ENCODE measurements around the gene CCDC106.

Gene CCDC106

DNA sequence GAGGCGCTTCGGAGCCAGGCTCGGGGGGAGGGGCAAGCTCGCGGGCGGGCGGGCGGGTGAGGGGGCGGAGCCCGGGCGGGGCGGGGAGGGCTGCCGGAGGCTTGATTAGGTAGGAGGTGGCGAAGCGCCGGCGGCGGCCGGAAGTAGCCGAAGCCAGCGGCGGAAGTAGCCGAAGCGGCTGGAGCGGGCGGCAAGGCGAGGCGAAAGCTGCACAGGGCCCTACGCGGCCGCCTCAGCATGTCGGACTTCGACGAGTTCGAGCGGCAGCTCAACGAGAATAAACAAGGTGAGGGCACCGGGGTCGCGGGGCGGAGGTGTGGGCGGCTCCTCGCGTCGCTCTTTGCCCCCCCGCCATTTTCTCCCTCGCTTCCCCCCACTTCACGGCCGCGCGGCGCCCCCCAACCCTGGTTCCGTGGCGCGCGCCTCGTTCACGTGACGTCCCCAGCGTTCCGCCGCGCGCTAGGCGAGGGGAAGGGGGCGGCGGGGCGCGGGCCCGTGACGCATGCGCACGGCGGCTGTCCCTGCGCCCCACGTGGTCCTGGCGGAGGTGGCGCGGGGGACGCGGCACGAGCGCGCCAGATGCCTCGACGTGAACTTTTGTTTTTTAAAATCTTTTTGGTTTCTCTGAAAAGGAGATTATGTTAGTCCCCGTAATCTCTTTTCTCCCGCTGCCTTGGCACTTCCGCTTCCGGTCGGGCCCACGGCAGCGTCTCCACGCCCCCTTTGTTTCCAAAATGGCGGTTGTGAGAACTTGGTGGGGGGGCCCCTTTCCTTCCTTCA lies 7.0 kb downstream of the CCDC106 start, which contains the start of gene U2AF2:
U2AF2 (plus strand) TSS at position 168 of the 780 bp plus-strand sequence; CDS start at position 238, 70 bp downstream.
- peak within 1 kb of the TSS; percentile 100 for H3K27ac ChIP-seq
- no peaks in the 10 kb centered on the region for H3K9me3 ChIP-seq (ENCODE audit: low read depth, low read length)
- peak within 1 kb of the TSS; percentile 100 for H3K4me3 ChIP-seq
- H3K36me3 ChIP-seq (ENCODE audit: insufficient read depth, low read length): peaks cover 48% of the 10 kb centered on the region
- H3K9ac ChIP-seq (ENCODE audit: insufficient read length): peak within 1 kb of the TSS; percentile 100
- TF ChIP-seq POLR2AphosphoS5 (IDR thresholded peaks at IDR 0.05; ENCODE audit: borderline replicate concordance, low read depth, low read length) (peak; percentile 73), FOXP2 (optimal IDR thresholded peaks at IDR 0.05; ENCODE audit: control extremely low read depth, extremely low read length, insufficient read depth) (no peak)
- DNase-seq (ENCODE audit: low read depth, low spot score): no peak

DNA sequence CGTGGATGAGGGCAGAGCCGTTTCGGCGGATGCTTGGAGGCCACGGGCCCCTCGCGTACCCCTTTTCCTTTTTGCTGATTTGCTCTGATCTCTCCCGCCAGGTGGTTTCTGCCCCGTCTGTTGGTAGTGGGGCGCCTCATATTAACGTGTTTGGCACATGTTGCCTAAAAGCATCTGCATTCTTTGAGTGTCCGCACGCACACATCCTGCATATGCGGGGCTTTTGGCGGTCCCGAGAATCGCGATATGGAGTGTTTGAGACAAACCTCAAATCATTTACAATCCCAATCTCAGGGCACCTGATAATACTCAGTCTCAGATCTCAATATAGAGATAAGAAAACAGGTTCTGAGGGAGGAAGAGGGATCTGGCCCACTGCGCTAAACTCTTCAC lies 7.6 kb downstream of the CCDC106 start:
- peak overlapping the region; percentile 100 for H3K4me3 ChIP-seq
- DNase-seq (ENCODE audit: low read depth, low spot score): no peak
- H3K27ac ChIP-seq: peak overlapping the region; percentile 100
- no peaks in the 10 kb centered on the region for H3K9me3 ChIP-seq (ENCODE audit: low read depth, low read length)
- peak overlapping the region; percentile 100 for H3K9ac ChIP-seq (ENCODE audit: insufficient read length)
- TF ChIP-seq POLR2AphosphoS5 (IDR thresholded peaks at IDR 0.05; ENCODE audit: borderline replicate concordance, low read depth, low read length) (no peak), EZH2 (IDR thresholded peaks at IDR 0.05) (no peak), FOXP2 (optimal IDR thresholded peaks at IDR 0.05; ENCODE audit: control extremely low read depth, extremely low read length, insufficient read depth) (no peak)
- peaks cover 48% of the 10 kb centered on the region for H3K36me3 ChIP-seq (ENCODE audit: insufficient read depth, low read length)

DNA sequence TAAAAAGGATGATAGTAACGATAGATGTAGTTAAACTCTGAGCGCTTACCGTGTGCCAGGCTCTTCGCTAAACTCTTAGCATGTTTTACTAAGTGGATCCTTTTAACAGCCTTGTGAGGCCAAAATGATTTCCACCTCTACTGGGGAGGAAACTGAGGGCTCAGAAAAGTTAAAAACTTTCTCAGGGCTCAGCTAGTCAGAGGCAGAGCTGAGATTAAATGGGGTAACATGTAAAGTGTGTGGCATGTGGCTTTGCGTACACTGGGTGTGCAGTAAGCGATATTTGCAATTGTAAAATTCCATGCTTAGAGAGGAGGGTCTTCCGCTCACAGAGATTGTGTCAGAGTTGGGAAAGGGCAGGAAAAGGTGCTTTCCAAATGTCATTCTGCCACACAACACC lies 8.5 kb downstream of the CCDC106 start:
- DNase-seq (ENCODE audit: low read depth, low spot score): no peak
- Histone ChIP-seq H3K9ac (ENCODE audit: insufficient read length) (peak overlapping the region; percentile 100), H3K27ac (peak overlapping the region; percentile 100; the same call in 1 of the 2 replicates), H3K36me3 (ENCODE audit: insufficient read depth, low read length) (peaks cover 50% of the 10 kb centered on the region), H3K4me3 (peak overlapping the region; percentile 100), H3K9me3 (ENCODE audit: low read depth, low read length) (no peaks in the 10 kb centered on the region)
- TF ChIP-seq POLR2AphosphoS5 (IDR thresholded peaks at IDR 0.05; ENCODE audit: borderline replicate concordance, low read depth, low read length) (no peak), FOXP2 (optimal IDR thresholded peaks at IDR 0.05; ENCODE audit: control extremely low read depth, extremely low read length, insufficient read depth) (no peak), EZH2 (IDR thresholded peaks at IDR 0.05) (no peak)

DNA sequence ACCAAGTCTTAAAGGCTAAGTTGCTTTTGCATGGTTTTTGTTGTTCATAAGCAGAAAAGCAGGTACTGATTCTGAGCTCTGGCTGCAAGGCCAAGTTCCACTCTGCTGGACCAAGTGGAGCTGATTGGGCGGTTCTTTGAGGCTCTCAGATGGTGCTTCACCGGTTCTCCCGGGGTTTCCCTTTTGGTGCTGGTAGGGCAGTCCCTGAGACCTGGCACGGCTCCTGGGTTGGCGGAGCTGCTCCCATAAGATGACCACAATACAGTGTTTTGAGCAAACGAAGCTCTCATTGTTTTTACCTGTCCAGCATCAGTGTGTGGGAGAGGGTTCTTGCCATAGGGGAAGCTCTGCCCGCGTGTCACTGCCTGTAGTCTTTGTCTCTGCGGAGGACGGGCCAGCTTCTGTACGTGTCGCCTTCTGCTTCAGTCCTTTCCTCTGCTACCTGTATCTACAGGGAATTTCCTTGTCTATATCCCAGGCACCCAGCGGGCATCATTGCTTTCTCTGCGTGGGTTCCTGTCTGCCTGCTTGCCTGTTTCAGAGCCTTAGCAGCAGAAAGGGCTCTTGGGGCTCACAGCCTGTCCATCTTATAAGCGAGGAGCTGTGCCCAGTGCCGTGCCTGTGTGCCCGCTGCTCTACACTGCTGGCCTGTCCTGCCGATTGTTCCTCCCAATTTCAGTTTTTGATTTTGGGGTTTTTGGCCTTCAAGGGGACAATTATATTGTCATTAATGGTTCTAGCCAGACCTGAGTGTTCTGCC lies 9.2 kb downstream of the CCDC106 start:
- Histone ChIP-seq H3K27ac (peak overlapping the region; percentile 57; the same call in 1 of the 2 replicates), H3K9me3 (ENCODE audit: low read depth, low read length) (no peaks in the 10 kb centered on the region), H3K4me3 (peak overlapping the region; percentile 100), H3K9ac (ENCODE audit: insufficient read length) (peak overlapping the region; percentile 100), H3K36me3 (ENCODE audit: insufficient read depth, low read length) (peaks cover 55% of the 10 kb centered on the region)
- no peak for DNase-seq (ENCODE audit: low read depth, low spot score)
- TF ChIP-seq FOXP2 (optimal IDR thresholded peaks at IDR 0.05; ENCODE audit: control extremely low read depth, extremely low read length, insufficient read depth) (no peak), POLR2AphosphoS5 (IDR thresholded peaks at IDR 0.05; ENCODE audit: borderline replicate concordance, low read depth, low read length) (no peak), EZH2 (IDR thresholded peaks at IDR 0.05) (no peak)

DNA sequence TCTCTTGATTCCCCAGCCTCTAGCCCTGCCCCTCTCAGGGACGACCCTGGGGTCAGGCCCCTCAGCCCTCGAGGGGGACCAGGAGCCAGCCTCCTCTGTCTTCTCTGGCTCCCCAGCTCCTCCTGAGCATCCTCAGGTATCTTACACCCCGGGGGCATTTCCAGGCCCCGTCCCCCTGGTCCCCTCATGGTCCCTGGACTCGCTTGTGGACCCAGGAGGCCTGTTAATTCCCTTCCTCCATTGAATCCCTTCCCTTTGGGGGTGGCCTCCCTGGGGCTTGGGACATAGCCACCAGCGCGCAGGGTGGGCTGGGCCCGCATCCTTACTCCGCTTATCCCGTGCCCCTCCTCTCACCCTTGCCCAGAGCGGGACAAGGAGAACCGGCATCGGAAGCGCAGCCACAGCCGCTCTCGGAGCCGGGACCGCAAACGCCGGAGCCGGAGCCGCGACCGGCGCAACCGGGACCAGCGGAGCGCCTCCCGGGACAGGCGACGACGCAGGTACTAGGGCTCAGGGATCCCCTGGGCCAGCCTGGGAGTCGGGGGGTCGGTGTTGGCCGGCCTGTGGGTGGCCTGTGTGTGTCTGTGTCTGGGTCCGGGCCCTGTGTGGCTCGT lies 10.9 kb downstream of the CCDC106 start:
- Histone ChIP-seq H3K9ac (ENCODE audit: insufficient read length) (no peak overlapping the region), H3K9me3 (ENCODE audit: low read depth, low read length) (no peaks in the 10 kb centered on the region), H3K4me3 (no peak overlapping the region; the same call in 1 of the 2 replicates), H3K36me3 (ENCODE audit: insufficient read depth, low read length) (peaks cover 71% of the 10 kb centered on the region), H3K27ac (0 out of 2 replicates have a peak overlapping the region, but pooled peaks have one; percentile 25)
- DNase-seq (ENCODE audit: low read depth, low spot score): no peak
- TF ChIP-seq POLR2AphosphoS5 (IDR thresholded peaks at IDR 0.05; ENCODE audit: borderline replicate concordance, low read depth, low read length) (no peak), EZH2 (IDR thresholded peaks at IDR 0.05) (no peak), FOXP2 (optimal IDR thresholded peaks at IDR 0.05; ENCODE audit: control extremely low read depth, extremely low read length, insufficient read depth) (no peak)

DNA sequence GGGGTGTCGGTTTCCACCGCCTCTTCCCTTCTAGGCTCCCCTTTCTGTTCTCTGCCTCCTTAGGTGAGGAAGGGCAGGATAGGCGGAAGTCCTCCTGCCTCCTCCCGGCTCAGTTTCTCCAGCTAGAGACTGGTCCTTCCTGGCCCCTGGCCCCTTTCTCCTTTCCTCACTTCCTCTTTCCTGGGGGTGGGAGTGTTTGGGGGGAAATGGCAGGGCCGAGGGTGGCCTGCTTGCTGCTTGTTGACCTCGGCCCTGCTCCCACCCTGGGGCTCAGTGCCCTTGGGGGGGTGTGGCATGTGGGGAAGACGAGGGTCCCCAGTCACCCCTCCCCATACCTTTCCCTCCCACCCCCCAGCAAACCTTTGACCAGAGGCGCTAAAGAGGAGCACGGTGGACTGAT lies 11.8 kb downstream of the CCDC106 start:
- no peak overlapping the region for H3K9ac ChIP-seq (ENCODE audit: insufficient read length)
- no peak for DNase-seq (ENCODE audit: low read depth, low spot score)

DNA sequence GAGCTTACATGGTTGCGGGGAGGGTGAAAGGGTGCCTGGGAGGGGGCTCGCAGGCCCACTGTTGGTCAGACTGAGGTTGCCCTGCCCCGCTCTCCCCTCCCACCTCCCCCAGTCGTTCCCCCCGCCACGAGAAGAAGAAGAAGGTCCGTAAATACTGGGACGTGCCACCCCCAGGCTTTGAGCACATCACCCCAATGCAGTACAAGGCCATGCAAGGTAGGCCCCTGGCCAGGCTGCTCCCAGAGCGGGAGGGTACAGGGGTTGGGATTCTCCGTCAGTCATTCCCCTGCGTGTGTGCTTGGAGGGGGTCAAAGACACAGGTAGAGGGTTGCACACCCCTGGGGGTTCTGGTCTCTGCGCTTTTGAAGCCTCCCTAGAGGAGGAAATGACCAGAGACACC lies 12.4 kb downstream of the CCDC106 start:
- TF ChIP-seq POLR2AphosphoS5 (IDR thresholded peaks at IDR 0.05; ENCODE audit: borderline replicate concordance, low read depth, low read length) (no peak), EZH2 (IDR thresholded peaks at IDR 0.05) (no peak), FOXP2 (optimal IDR thresholded peaks at IDR 0.05; ENCODE audit: control extremely low read depth, extremely low read length, insufficient read depth) (no peak)
- H3K27ac ChIP-seq: no peak overlapping the region
- H3K4me3 ChIP-seq: no peak overlapping the region
- H3K9ac ChIP-seq (ENCODE audit: insufficient read length): no peak overlapping the region
- DNase-seq (ENCODE audit: low read depth, low spot score): no peak
- H3K9me3 ChIP-seq (ENCODE audit: low read depth, low read length): no peaks in the 10 kb centered on the region
- H3K36me3 ChIP-seq (ENCODE audit: insufficient read depth, low read length): peaks cover 83% of the 10 kb centered on the region

More for the DNA sequence above, 11.8 kb downstream of the CCDC106 start:
- H3K27ac ChIP-seq: no peak overlapping the region; the same call in 1 of the 2 replicates
- H3K4me3 ChIP-seq: no peak overlapping the region
- H3K36me3 ChIP-seq (ENCODE audit: insufficient read depth, low read length): peaks cover 80% of the 10 kb centered on the region
- H3K9me3 ChIP-seq (ENCODE audit: low read depth, low read length): no peaks in the 10 kb centered on the region
- TF ChIP-seq EZH2 (IDR thresholded peaks at IDR 0.05) (no peak), FOXP2 (optimal IDR thresholded peaks at IDR 0.05; ENCODE audit: control extremely low read depth, extremely low read length, insufficient read depth) (no peak), POLR2AphosphoS5 (IDR thresholded peaks at IDR 0.05; ENCODE audit: borderline replicate concordance, low read depth, low read length) (no peak)

DNA sequence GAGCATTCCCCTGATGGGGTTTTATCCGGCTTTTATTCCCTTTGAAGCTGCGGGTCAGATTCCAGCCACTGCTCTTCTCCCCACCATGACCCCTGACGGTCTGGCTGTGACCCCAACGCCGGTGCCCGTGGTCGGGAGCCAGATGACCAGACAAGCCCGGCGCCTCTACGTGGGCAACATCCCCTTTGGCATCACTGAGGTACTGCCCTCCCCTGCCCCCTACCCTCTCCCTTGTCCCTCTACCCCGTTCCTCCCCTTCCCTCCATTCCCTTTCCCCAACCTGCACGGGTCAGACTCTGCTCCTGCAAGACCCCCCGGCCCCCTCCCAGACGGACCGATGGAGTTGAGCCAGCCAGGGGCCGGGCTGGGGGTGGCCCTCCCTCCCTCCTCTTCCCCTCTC lies 13.0 kb downstream of the CCDC106 start:
- no peak for DNase-seq (ENCODE audit: low read depth, low spot score)
- Histone ChIP-seq H3K9me3 (ENCODE audit: low read depth, low read length) (no peaks in the 10 kb centered on the region), H3K36me3 (ENCODE audit: insufficient read depth, low read length) (peaks cover 81% of the 10 kb centered on the region), H3K4me3 (no peak overlapping the region), H3K27ac (no peak overlapping the region), H3K9ac (ENCODE audit: insufficient read length) (no peak overlapping the region)
- TF ChIP-seq EZH2 (IDR thresholded peaks at IDR 0.05) (no peak), POLR2AphosphoS5 (IDR thresholded peaks at IDR 0.05; ENCODE audit: borderline replicate concordance, low read depth, low read length) (no peak), FOXP2 (optimal IDR thresholded peaks at IDR 0.05; ENCODE audit: control extremely low read depth, extremely low read length, insufficient read depth) (no peak)
